ENCODE results near the gene ICAM5.

- TF ChIP-seq ZNF274 (IDR thresholded peaks at IDR 0.05; ENCODE audit: low read depth, low read length) (no peak), SUZ12 (IDR thresholded peaks at IDR 0.05; ENCODE audit: extremely low read depth, insufficient read depth, insufficient read length) (no peak)
Measured at GRCh38 chr19:10315335-10316214, 25.8 kb downstream of the ICAM5 start, which contains the start of gene FDX2.

Measured in NT2/D1 (cell line).